ENCODE data around the gene GDPD4.
A peak's percentile ranks its signal among the peaks of the same experiment; 100 is the strongest.

GDPD4 gene

DNA sequence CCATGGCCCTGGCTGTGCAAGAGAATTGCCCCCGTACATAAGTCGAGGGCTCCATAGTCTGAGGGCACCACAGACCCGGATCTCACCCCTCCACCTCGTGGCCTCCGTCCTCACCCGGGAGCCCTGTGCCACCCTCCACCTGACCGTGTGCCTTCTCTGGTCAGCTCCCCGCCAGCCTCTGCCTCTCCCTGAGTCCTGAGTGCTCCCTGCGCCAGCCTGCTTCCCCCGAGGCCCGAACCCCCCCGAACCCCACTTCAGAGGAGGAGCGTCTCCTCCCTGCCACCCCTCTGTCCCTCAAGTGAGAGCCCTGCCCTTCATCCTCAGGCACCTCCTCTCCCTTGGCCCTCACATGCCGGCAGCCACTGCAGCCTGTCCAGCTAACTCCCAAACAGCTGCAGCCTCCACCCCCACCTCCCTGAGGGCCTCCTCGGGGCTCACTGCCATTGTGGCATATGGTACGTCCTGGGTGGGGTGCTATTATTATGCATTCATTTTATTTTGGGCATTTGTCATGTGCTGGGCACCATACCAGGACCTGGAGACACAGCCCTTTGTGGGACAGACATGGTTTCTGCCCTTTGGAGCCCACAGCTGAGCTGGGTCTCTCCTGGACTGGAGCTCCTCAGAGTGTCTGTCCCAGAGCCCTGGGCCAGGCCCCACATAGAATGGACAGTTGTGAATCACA, 106.3 kb downstream of the GDPD4 start:
- Histone ChIP-seq H3K4me2 (no peak overlapping the region), H3K9ac (no peak overlapping the region), H3K79me2 (ENCODE audit: insufficient read depth, low read depth) (no peaks in the 10 kb centered on the region), H3K36me3 (ENCODE audit: insufficient read depth) (no peaks in the 10 kb centered on the region), H3K27me3 (ENCODE audit: insufficient read depth, low read depth) (no peaks in the 10 kb centered on the region), H3K4me3 (IDR thresholded peaks at IDR 0.05; ENCODE audit: insufficient read depth, low read depth, low read length) (no peak overlapping the region), H3K27ac (no peak overlapping the region), H2AFZ (ENCODE audit: low read depth) (no peak overlapping the region), H4K20me1 (ENCODE audit: insufficient read depth) (no peaks in the 10 kb centered on the region), H3K4me1 (ENCODE audit: low read depth, poor library complexity, severe bottlenecking) (no peaks in the 10 kb centered on the region)
- TF ChIP-seq, protein P1, sequence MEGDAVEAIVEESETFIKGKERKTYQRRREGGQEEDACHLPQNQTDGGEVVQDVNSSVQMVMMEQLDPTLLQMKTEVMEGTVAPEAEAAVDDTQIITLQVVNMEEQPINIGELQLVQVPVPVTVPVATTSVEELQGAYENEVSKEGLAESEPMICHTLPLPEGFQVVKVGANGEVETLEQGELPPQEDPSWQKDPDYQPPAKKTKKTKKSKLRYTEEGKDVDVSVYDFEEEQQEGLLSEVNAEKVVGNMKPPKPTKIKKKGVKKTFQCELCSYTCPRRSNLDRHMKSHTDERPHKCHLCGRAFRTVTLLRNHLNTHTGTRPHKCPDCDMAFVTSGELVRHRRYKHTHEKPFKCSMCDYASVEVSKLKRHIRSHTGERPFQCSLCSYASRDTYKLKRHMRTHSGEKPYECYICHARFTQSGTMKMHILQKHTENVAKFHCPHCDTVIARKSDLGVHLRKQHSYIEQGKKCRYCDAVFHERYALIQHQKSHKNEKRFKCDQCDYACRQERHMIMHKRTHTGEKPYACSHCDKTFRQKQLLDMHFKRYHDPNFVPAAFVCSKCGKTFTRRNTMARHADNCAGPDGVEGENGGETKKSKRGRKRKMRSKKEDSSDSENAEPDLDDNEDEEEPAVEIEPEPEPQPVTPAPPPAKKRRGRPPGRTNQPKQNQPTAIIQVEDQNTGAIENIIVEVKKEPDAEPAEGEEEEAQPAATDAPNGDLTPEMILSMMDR (conservative IDR thresholded peaks at IDR 0.05; ENCODE audit: low read depth, low read length), result no peak

DNA sequence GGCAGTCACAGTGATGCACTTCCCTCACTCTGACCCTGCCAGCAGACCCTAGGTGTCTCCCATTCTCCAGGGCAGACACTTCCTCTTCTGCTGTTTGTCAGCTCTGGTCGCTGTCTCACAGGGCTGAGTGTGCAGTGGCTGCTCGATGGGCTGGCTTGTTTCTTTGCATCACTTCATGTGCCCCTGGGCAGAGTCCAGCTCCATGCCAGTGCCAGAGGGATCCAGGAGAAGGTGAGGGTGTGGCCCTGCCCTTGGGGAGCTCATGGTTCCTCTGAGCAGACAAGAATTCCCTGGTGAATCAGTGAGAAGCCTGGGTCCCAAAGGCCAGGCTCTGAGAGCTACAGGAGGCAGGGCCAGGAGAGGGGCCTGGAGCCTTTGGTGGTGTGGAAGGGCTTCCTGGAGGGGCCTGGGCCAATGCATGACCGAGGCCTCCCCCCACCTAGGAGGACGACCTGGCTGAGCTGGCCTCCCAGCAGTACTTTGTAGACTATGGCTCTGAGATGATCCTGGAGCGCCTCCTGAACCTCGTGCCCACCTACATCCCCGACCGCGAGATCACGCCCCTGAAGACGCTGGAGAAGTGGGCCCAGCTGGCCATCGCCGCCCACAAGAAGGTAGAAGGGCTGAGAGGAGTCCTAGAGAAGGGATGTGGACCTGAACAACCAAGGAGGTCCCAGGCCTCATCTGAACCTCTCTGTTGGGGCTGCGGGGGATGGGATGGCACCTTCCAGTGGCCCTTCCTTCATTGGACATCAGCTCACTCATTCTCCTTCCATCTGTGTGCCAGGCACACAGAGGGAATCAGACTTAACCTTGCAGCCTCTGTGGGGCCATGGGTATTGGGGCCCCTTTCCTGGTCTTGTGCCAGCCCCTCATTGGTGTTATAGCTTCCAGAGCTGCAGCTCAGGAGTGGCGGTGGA, 107.3 kb downstream of the GDPD4 start:
- Histone ChIP-seq H3K27me3 (ENCODE audit: insufficient read depth, low read depth) (no peaks in the 10 kb centered on the region), H3K27ac (no peak overlapping the region), H3K4me3 (IDR thresholded peaks at IDR 0.05; ENCODE audit: insufficient read depth, low read depth, low read length) (no peak overlapping the region), H3K79me2 (ENCODE audit: insufficient read depth, low read depth) (no peaks in the 10 kb centered on the region), H2AFZ (ENCODE audit: low read depth) (no peak overlapping the region), H3K9ac (no peak overlapping the region), H3K4me1 (ENCODE audit: low read depth, poor library complexity, severe bottlenecking) (no peaks in the 10 kb centered on the region), H3K4me2 (no peak overlapping the region), H3K36me3 (ENCODE audit: insufficient read depth) (no peaks in the 10 kb centered on the region), H4K20me1 (ENCODE audit: insufficient read depth) (no peaks in the 10 kb centered on the region)
- TF ChIP-seq, protein P1 (conservative IDR thresholded peaks at IDR 0.05; ENCODE audit: low read depth, low read length), result no peak

DNA sequence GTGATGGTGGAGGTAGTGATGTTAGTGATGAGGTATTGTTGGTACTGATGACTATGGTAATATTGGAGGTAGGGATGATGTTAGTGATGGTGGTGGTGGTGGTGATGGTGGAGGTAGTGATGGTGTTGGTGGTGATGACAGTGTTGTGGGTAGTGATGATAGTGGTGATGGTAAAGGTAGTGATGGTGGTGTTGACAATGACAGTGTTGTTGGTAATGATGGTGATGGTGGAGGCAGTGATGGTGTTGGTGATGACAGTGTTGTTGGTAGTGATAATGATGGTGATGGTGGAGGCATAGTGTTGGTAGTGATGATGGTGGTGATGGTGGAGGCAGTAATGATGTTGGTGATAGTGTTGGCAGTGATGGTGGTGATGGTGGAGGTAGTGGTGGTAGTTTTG, 108.3 kb downstream of the GDPD4 start:
- H3K4me3 ChIP-seq (IDR thresholded peaks at IDR 0.05; ENCODE audit: insufficient read depth, low read depth, low read length), result no peak overlapping the region
- H3K9ac ChIP-seq, result no peak overlapping the region
- H3K27me3 ChIP-seq (ENCODE audit: insufficient read depth, low read depth), result no peaks in the 10 kb centered on the region

DNA sequence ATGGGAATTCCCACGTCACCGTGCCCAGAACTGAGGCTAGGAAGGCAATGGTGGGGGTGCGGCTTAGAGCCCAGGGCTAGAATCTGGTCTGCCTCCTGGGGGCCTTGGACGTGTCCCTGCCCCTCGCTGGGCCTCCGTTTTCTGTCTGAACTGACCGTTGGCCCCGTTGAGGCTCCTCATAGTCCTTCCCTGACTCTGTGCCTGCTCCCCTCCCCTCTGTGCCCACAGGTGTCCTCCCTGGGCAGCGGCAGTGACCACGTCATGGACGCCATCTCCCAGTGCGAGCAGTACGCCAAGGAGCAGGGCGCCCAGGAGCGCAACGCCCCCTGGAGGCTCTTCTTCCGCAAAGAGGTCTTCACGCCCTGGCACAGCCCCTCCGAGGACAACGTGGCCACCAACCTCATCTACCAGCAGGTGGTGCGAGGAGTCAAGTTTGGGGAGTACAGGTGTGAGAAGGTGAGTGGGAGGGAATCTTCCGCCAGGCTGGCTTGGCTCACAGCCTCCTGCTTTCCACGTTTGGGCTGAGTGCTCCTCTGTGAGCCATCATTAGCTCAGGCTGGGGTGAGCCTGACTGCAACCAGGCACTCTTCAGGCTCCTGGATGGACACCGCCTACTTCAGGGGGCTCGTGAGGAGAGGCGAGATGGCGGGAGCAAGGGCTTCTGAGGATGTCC, 109.5 kb downstream of the GDPD4 start:
- Histone ChIP-seq H3K4me1 (ENCODE audit: low read depth, poor library complexity, severe bottlenecking) (no peaks in the 10 kb centered on the region), H3K4me2 (no peak overlapping the region), H4K20me1 (ENCODE audit: insufficient read depth) (no peaks in the 10 kb centered on the region), H3K79me2 (ENCODE audit: insufficient read depth, low read depth) (no peaks in the 10 kb centered on the region), H3K27ac (no peak overlapping the region), H3K9ac (no peak overlapping the region), H3K36me3 (ENCODE audit: insufficient read depth) (no peaks in the 10 kb centered on the region), H3K27me3 (ENCODE audit: insufficient read depth, low read depth) (no peaks in the 10 kb centered on the region), H3K4me3 (IDR thresholded peaks at IDR 0.05; ENCODE audit: insufficient read depth, low read depth, low read length) (no peak overlapping the region), H2AFZ (ENCODE audit: low read depth) (no peak overlapping the region)
- TF ChIP-seq, protein P1 (conservative IDR thresholded peaks at IDR 0.05; ENCODE audit: low read depth, low read length), result peak; percentile 44

More for the DNA sequence above, 108.3 kb downstream of the GDPD4 start:
- Histone ChIP-seq H3K36me3 (ENCODE audit: insufficient read depth) (no peaks in the 10 kb centered on the region), H3K27ac (no peak overlapping the region), H2AFZ (ENCODE audit: low read depth) (no peak overlapping the region), H3K4me2 (no peak overlapping the region), H3K79me2 (ENCODE audit: insufficient read depth, low read depth) (no peaks in the 10 kb centered on the region), H3K4me1 (ENCODE audit: low read depth, poor library complexity, severe bottlenecking) (no peaks in the 10 kb centered on the region), H4K20me1 (ENCODE audit: insufficient read depth) (no peaks in the 10 kb centered on the region)
- TF ChIP-seq, protein P1 (conservative IDR thresholded peaks at IDR 0.05; ENCODE audit: low read depth, low read length), result no peak

All from KMS-11 (cell line).